ENCODE results near the gene TARS1. TPM values are rescaled to one million over a fixed set of nuclear protein-coding genes. Genes with fewer than 3 reads are reported as not detected.

TARS1 gene
- total RNA-seq, 2 donors from 2014 or later = 45.8 to 66.6 TPM

DNA sequence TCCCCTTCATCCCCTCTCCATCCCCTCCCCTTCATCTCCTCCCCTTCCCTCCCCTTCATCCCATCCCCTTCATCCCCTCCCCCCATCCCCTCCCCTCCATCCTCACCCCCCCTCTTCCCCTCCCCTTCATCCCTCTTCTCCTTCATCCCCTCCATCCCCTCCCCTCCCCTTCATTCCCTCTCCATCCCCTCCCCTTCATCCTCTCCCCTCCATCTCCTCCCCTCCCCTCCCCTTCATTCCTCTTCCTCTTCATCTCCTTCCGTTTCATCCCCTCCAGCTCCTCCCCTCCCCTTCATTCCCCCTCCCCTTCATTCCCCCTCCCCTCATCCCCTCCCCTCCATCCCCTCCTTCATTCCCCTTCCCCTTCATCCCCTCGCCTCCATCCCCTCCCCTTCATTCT is 40.1 kb downstream of the TARS1 start:
- Histone ChIP-seq H3K36me3 (peaks cover 6% of the 10 kb centered on the region), H3K27ac (no peak overlapping the region), H3K9me3 (no peaks in the 10 kb centered on the region), H3K4me1 (no peaks in the 10 kb centered on the region), H3K4me3 (no peak overlapping the region), H3K27me3 (no peaks in the 10 kb centered on the region)
- no peak for TF ChIP-seq CTCF (IDR thresholded peaks at IDR 0.05)
- no peak for DNase-seq (ENCODE audit: low spot score)

DNA sequence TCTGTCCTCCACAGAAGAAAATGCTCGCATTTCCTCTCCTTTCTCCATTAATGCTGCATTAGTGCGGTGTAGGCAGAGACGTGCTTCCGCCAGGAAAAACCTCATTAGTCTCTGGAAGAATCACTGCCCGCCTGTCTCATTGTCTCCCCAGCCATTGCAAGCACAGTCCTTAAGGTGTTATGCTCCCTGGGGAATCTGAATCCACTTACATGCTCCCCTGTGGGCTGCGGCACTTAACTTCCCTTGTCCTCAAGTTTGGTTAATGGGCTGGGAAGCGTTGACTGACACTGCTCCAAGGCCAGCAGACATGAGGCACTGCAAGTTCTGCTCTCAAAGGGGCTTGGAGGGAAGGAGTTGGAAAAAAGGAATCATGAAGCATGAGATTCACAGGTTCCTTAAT is 41.6 kb downstream of the TARS1 start:
- no peak overlapping the region for H3K27ac ChIP-seq
- H3K9me3 ChIP-seq = no peaks in the 10 kb centered on the region
- DNase-seq (ENCODE audit: low spot score) = no peak
- no peaks in the 10 kb centered on the region for H3K27me3 ChIP-seq
- peaks cover 3% of the 10 kb centered on the region for H3K36me3 ChIP-seq
- TF ChIP-seq CTCF (IDR thresholded peaks at IDR 0.05) = no peak
- H3K4me3 ChIP-seq = no peak overlapping the region
- H3K4me1 ChIP-seq = no peaks in the 10 kb centered on the region

DNA sequence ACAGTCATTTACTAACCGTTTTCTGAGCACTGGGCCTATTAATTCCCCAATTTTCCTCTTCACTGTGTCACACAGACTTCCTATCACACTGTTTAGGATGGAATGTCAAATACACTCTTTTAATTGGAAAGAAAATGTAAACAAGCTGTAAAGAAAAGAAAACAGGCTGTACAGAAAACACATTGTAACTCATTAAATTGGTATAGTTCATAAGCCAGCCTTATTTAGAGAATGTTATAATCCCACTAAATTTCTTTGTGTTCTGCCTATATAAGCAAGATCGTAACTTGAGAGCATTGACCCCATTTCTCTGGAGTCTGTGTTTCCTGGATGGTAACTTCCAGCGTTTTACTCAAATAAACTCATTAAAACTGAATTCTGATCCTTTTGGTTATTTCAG is 46.5 kb downstream of the TARS1 start:
- Histone ChIP-seq H3K4me3 (no peak overlapping the region), H3K36me3 (no peaks in the 10 kb centered on the region), H3K9me3 (no peaks in the 10 kb centered on the region), H3K27me3 (no peaks in the 10 kb centered on the region), H3K27ac (no peak overlapping the region), H3K4me1 (no peaks in the 10 kb centered on the region)
- TF ChIP-seq CTCF (IDR thresholded peaks at IDR 0.05) = no peak
- DNase-seq (ENCODE audit: low spot score) = no peak

DNA sequence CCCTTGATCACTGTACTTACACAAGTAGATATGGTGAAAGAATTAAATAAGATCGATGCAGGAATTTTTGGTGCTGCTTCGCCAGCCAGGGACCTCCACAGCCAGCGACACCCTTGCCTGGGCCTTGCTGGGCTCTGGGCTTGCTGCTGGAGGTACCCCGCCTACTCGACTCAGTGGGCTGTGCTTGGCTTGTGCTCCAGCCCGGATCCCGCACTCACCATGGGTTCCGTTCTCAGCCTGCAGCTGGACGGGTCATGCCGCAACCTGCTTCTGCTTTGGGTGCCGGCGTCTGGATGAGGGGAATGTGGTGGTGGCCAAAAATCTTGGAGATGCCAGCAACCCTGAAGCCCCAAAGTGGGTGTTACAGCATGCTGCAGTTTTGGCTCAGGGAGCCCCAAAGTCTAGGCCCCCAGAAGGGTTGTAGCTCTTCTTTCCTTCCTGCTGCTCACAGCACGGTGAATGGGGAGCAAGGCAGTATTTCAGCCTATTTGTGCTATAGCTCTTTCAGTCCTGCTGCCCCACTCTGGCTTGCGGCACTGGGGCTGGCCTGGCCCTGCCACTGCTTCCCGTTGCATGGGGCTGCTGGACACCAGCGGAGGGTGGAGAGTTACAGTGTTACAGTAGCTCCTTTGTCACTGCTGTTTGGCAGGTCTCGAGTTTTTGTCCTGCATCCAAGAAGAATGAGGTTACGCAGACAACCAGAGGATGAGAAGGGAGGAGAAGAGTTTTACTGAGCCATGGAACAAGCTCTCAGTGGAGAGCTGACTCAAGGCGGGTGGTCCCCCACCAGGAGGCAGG is 48.0 kb downstream of the TARS1 start:
- TF ChIP-seq CTCF (IDR thresholded peaks at IDR 0.05) = no peak
- no peak for DNase-seq (ENCODE audit: low spot score)
- Histone ChIP-seq H3K4me1 (no peaks in the 10 kb centered on the region), H3K9me3 (no peaks in the 10 kb centered on the region), H3K27me3 (no peaks in the 10 kb centered on the region), H3K4me3 (no peak overlapping the region), H3K27ac (no peak overlapping the region), H3K36me3 (no peaks in the 10 kb centered on the region)

- Histone ChIP-seq H3K27me3 (no peaks in the 10 kb centered on the region), H3K9me3 (no peaks in the 10 kb centered on the region), H3K4me3 (no peak overlapping the region), H3K27ac (no peak overlapping the region), H3K4me1 (peaks cover 0 to 5% of the 10 kb centered on the region in 2 donors), H3K36me3 (no peaks in the 10 kb centered on the region)
- DNase-seq (ENCODE audit: low spot score) = no peak
- no peak for TF ChIP-seq CTCF (IDR thresholded peaks at IDR 0.05)
These were observed 48.8 kb downstream of the TARS1 start for GRCh38 chr5:33489481-33490067.

Measured in right atrium auricular region (tissue), 2 donors.